PC-3 (cell line): Measurements from ENCODE around the gene CIDEB. TPM values are rescaled to one million over a fixed set of nuclear protein-coding genes. Genes with fewer than 3 reads are reported as not detected.

Source experiments
- ATAC-seq: fragments of 200-7000 bp; cut with Tn5 transposase; 2 replicates; pipeline ENCODE4 v1.9.1; 2020; ENCODE audit warnings: mild to moderate bottlenecking, moderate library complexity
- BruUV-seq: library from RNA; stranded (reverse); fragments of 400-500 nt; replicated peaks from 2 replicates; lab custom pipeline; 2021; lab: Mats Ljungman, UMichigan
- CTCF ChIA-PET: fragments of 300-600 bp; sonication (Branson Sonifier 250); formaldehyde crosslinking; loops from one replicate; lab custom pipeline; 2022; ENCODE audit warnings: antibody characterized with exemption; lab: Charles Lee
- POLR2A ChIA-PET: fragments of 300-600 bp; sonication (Branson Sonifier 250); formaldehyde crosslinking; loops from one replicate; lab custom pipeline; 2022; ENCODE audit warnings: antibody characterized with exemption; ENCODE audit not compliant: unreplicated experiment; lab: Charles Lee
- DNase-seq: peaks from one replicate; pipeline ENCODE4 v3.0.0-alpha.2; 2015
- H2AFZ ChIP-seq: fragments of 300-600 bp; sonication (generic); 2 replicates; pipeline ENCODE4 v1.6.0; 2016; ENCODE audit warnings: antibody characterized with exemption, low read length
- H3F3A ChIP-seq: fragments of 300-600 bp; sonication (generic); one replicate; pipeline ENCODE4 v1.6.0; 2017; ENCODE audit warnings: antibody characterized with exemption, low read length, control low read depth, mild to moderate bottlenecking; ENCODE audit not compliant: unreplicated experiment
- H3K27ac ChIP-seq: fragments of 300-600 bp; sonication (generic); 2 replicates; pipeline ENCODE4 v1.5.1; 2016; ENCODE audit warnings: mild to moderate bottlenecking, low read length
- H3K27me3 ChIP-seq: fragments of 300-600 bp; sonication (generic); 2 replicates; pipeline ENCODE4 v1.6.1; 2016; ENCODE audit warnings: low read length, mixed read lengths
- H3K36me3 ChIP-seq: fragments of 300-600 bp; sonication (generic); 2 replicates; pipeline ENCODE4 v1.6.1; 2016; ENCODE audit warnings: low read depth, mixed run types, low read length, mixed read lengths
- H3K4me1 ChIP-seq: fragments of 300-600 bp; sonication (generic); 2 replicates; pipeline ENCODE4 v1.5.1; 2016; ENCODE audit warnings: low read length; ENCODE audit not compliant: insufficient read depth
- H3K4me2 ChIP-seq: fragments of 300-600 bp; sonication (generic); 2 replicates; pipeline ENCODE4 v1.6.0; 2016; ENCODE audit warnings: low read length
- H3K4me3 ChIP-seq: fragments of 300-600 bp; sonication (generic); 2 replicates; pipeline ENCODE4 v1.5.1; 2016; ENCODE audit warnings: mild to moderate bottlenecking, low read length, mixed read lengths
- H3K79me2 ChIP-seq: fragments of 300-600 bp; sonication (generic); 2 replicates; pipeline ENCODE4 v1.6.1; 2017; ENCODE audit warnings: low read length, mixed read lengths
- H3K9ac ChIP-seq: fragments of 300-600 bp; sonication (generic); 2 replicates; pipeline ENCODE4 v1.6.0; 2016; ENCODE audit warnings: mild to moderate bottlenecking, low read length
- H3K9me2 ChIP-seq: fragments of 300-600 bp; sonication (generic); replicated peaks from 2 replicates; pipeline ENCODE4 v1.6.1; 2016; ENCODE audit warnings: mixed run types, low read length, mixed read lengths
- H3K9me3 ChIP-seq: fragments of 300-600 bp; sonication (generic); 2 replicates; pipeline ENCODE4 v1.6.1; 2016; ENCODE audit warnings: low read length, mixed read lengths
- H4K20me1 ChIP-seq: fragments of 300-600 bp; sonication (generic); 2 replicates; pipeline ENCODE4 v1.6.1; 2016; ENCODE audit warnings: low read length, mixed read lengths
- CTCF ChIP-seq: fragments of 300-600 bp; sonication (generic); conservative IDR thresholded peaks from 2 replicates; pipeline ENCODE4 v1.5.1; 2017; ENCODE audit warnings: antibody characterized with exemption, low read depth, mild to moderate bottlenecking, low read length
- EZH2 ChIP-seq: fragments of 300-600 bp; sonication (generic); IDR thresholded peaks from one replicate; pipeline ENCODE4 v1.6.1; 2017; ENCODE audit warnings: antibody characterized with exemption, mild to moderate bottlenecking, low read length; ENCODE audit not compliant: unreplicated experiment
- EZH2phosphoT487 ChIP-seq: fragments of 300-600 bp; sonication (generic); IDR thresholded peaks from 2 replicates; pipeline ENCODE4 v1.6.1; 2018; ENCODE audit warnings: mild to moderate bottlenecking, antibody characterized with exemption, low read length, borderline replicate concordance
- intact Hi-C: fragments of 100-400 bp; cut with micrococcal nuclease; formaldehyde crosslinking; loops from 2 replicates; pipeline ENCODE4 v1.9.0; 2023
- total RNA-seq: library from RNA; depleted of rRNA; stranded (reverse); fragments of >200 nt; gene quantifications from 2 replicates; pipeline ENCODE4 v1.2.3, GENCODE V29; 2014; rRNA removed

The CIDEB gene
- total RNA-seq, 1 experiment from 2014 or later: not detected

- Histone ChIP-seq H3K36me3 (no peaks in the 10 kb centered on the region), H3K27ac (no peak overlapping the region), H3K9me3 (no peaks in the 10 kb centered on the region), H3K9ac (no peak overlapping the region), H4K20me1 (no peaks in the 10 kb centered on the region), H3K4me3 (no peak overlapping the region), H3F3A (no peaks in the 10 kb centered on the region), H3K4me1 (peaks cover 18% of the 10 kb centered on the region; the same call in 1 of the 2 replicates), H3K4me2 (no peak overlapping the region), H2AFZ (no peak overlapping the region), H3K79me2 (no peaks in the 10 kb centered on the region), H3K9me2 (no peaks in the 10 kb centered on the region), H3K27me3 (no peaks in the 10 kb centered on the region)
- intact Hi-C loops: no loop called here
- ChIA-PET CTCF (no interaction called here), POLR2A (no interaction called here)
- ATAC-seq: no peak
- BruUV-seq: no TSS peak
- no peak for TF ChIP-seq EZH2phosphoT487
- TF ChIP-seq CTCF: no peak
- no peak for DNase-seq
These were observed 51.7 kb downstream of the CIDEB start for GRCh38 chr14:24255931-24256711.

- Histone ChIP-seq H2AFZ (no peak overlapping the region), H3K9ac (no peak overlapping the region), H3K4me2 (no peak overlapping the region), H3K27me3 (no peaks in the 10 kb centered on the region), H3K36me3 (no peaks in the 10 kb centered on the region), H3K9me3 (no peaks in the 10 kb centered on the region), H4K20me1 (no peaks in the 10 kb centered on the region), H3K9me2 (no peaks in the 10 kb centered on the region), H3K4me1 (peaks cover 18% of the 10 kb centered on the region; the same call in 1 of the 2 replicates), H3K27ac (no peak overlapping the region), H3F3A (no peaks in the 10 kb centered on the region), H3K4me3 (no peak overlapping the region), H3K79me2 (no peaks in the 10 kb centered on the region)
- ChIA-PET CTCF (no interaction called here), POLR2A (no interaction called here)
- no peak for ATAC-seq
- no TSS peak for BruUV-seq
- intact Hi-C loops: no loop called here
- TF ChIP-seq EZH2phosphoT487 (no peak), CTCF (no peak), EZH2 (no peak)
- DNase-seq: no peak
These were observed 52.3 kb downstream of the CIDEB start for GRCh38 chr14:24255438-24255837.

Other genes starting within 250 kb of the CIDEB start
- not detected in 2 replicates for gene CPNE6, start 236.4 kb downstream of the CIDEB start, total RNA-seq
- gene PCK2, start 213.7 kb downstream of the CIDEB start, total RNA-seq: 10.0 and 11.6 TPM in 2 replicates
- gene DCAF11, start 193.2 kb downstream of the CIDEB start, total RNA-seq: 68.2 and 85.8 TPM in 2 replicates
- gene NRL, start 193.0 kb downstream of the CIDEB start, total RNA-seq: 1.5 and 1.7 TPM in 2 replicates
- gene FITM1, start 177.3 kb downstream of the CIDEB start, total RNA-seq: 0.55 TPM in 1 of 2 replicates, not detected in the other
- gene PSME1, start 171.8 kb downstream of the CIDEB start, total RNA-seq: 140 and 163 TPM in 2 replicates
- gene EMC9, start 166.4 kb downstream of the CIDEB start, total RNA-seq: 30.1 and 36.7 TPM in 2 replicates
- 211 and 297 TPM in 2 replicates for gene PSME2, start 161.4 kb downstream of the CIDEB start, total RNA-seq
- 69.6 and 79.4 TPM in 2 replicates for gene RNF31, start 160.5 kb downstream of the CIDEB start, total RNA-seq
- gene IRF9, start 146.7 kb downstream of the CIDEB start, total RNA-seq: 10.5 and 20.6 TPM in 2 replicates
- 1.9 and 5.7 TPM in 2 replicates for gene REC8, start 135.9 kb downstream of the CIDEB start, total RNA-seq
- 193 and 211 TPM in 2 replicates for gene IPO4, start 119.2 kb downstream of the CIDEB start, total RNA-seq
- 52.1 and 58.3 TPM in 2 replicates for gene TM9SF1, start 112.5 kb downstream of the CIDEB start, total RNA-seq
- 0.11 TPM in 1 of 2 replicates, not detected in the other for gene TSSK4, start 102.3 kb downstream of the CIDEB start, total RNA-seq
- 58.3 and 67.9 TPM in 2 replicates for gene CHMP4A, start 94.5 kb downstream of the CIDEB start, total RNA-seq
- gene MDP1, start 91.9 kb downstream of the CIDEB start, total RNA-seq: 16.2 and 23.5 TPM in 2 replicates
- gene NEDD8, start 75.6 kb downstream of the CIDEB start, total RNA-seq: 330 and 337 TPM in 2 replicates
- gene GMPR2, start 75.0 kb downstream of the CIDEB start, total RNA-seq: 51.8 and 56.9 TPM in 2 replicates
- 31.7 and 39.8 TPM in 2 replicates for gene TINF2, start 65.4 kb downstream of the CIDEB start, total RNA-seq
- 2.6 and 3.2 TPM in 2 replicates for gene TGM1, start 44.8 kb downstream of the CIDEB start, total RNA-seq
- 39.2 and 51.5 TPM in 2 replicates for gene RABGGTA, start 36.4 kb downstream of the CIDEB start, total RNA-seq
- gene DHRS1, start 8.2 kb downstream of the CIDEB start, total RNA-seq: 15.8 and 15.9 TPM in 2 replicates
- gene NOP9, start 8.1 kb downstream of the CIDEB start, total RNA-seq: 30.4 and 35.5 TPM in 2 replicates
- 9.3 and 19.3 TPM in 2 replicates for gene LTB4R2, start 2.2 kb upstream of the CIDEB start, total RNA-seq
- gene LTB4R, start 3.5 kb upstream of the CIDEB start, total RNA-seq: 11.6 and 13.1 TPM in 2 replicates
- 0.04 TPM in 1 of 2 replicates, not detected in the other for gene ADCY4, start 27.1 kb upstream of the CIDEB start, total RNA-seq
- not detected in 2 replicates for gene RIPK3, start 32.0 kb upstream of the CIDEB start, total RNA-seq
- gene NFATC4, start 60.2 kb upstream of the CIDEB start, total RNA-seq: 11.5 and 15.1 TPM in 2 replicates
- gene NYNRIN, start 91.0 kb upstream of the CIDEB start, total RNA-seq: 2.7 and 3.1 TPM in 2 replicates
- gene CBLN3, start 121.7 kb upstream of the CIDEB start, total RNA-seq: 2.9 and 3.4 TPM in 2 replicates
- 50.9 and 51.6 TPM in 2 replicates for gene KHNYN, start 122.0 kb upstream of the CIDEB start, total RNA-seq
- 24.7 and 29.8 TPM in 2 replicates for gene SDR39U1, start 134.8 kb upstream of the CIDEB start, total RNA-seq
- not detected in 2 replicates for gene CMA1, start 200.3 kb upstream of the CIDEB start, total RNA-seq